H1 (cell line): Measurements from ENCODE around the gene RHBDD1. TPM values are rescaled to one million over a fixed set of nuclear protein-coding genes. Genes with fewer than 3 reads are reported as not detected.

Experiments
- CTCF ChIA-PET: fragments of 300-600 bp; sonication (Branson Sonifier 250); formaldehyde crosslinking; loops from one replicate; lab custom pipeline; 2021; ENCODE audit not compliant: partially characterized antibody; lab: Charles Lee
- POLR2A ChIA-PET: fragments of 300-600 bp; sonication (Branson Sonifier 250); formaldehyde crosslinking; loops from one replicate; lab custom pipeline; 2021; ENCODE audit warnings: inconsistent platforms; ENCODE audit not compliant: partially characterized antibody; lab: Charles Lee
- DNase-seq, 2 experiments: peaks; one replicate each; pipeline versions ENCODE4 v3.0.0 to v3.0.0-alpha.2; 2010 to 2022; ENCODE audit warnings: low spot score in 2 of 2, low read depth in 1 of 2, mixed read lengths in 1 of 2
- FAIRE-seq: peaks from 2 replicates; lab custom pipeline; 2011; peaks lifted over from hg19 to GRCh38; lab: Jason Lieb, UNC
- H2AFZ ChIP-seq: 2 replicates; pipeline ENCODE4 v1.8.1; 2012; ENCODE audit warnings: low read length, inconsistent platforms
- H2AK5ac ChIP-seq: 2 replicates; pipeline ENCODE4 v1.6.1; 2013; ENCODE audit warnings: low read depth, low read length
- H2BK120ac ChIP-seq: replicated peaks from 2 replicates; pipeline ENCODE3; 2013; ENCODE audit warnings: low read depth, low read length, inconsistent platforms
- H2BK12ac ChIP-seq: 2 replicates; pipeline ENCODE4 v1.6.1; 2013; ENCODE audit warnings: low read depth, low read length
- H2BK15ac ChIP-seq: 2 replicates; pipeline ENCODE4 v1.6.1; 2013; ENCODE audit warnings: low read length
- H2BK20ac ChIP-seq: 2 replicates; pipeline ENCODE4 v1.6.1; 2013; ENCODE audit warnings: low read length
- H2BK5ac ChIP-seq: 2 replicates; pipeline ENCODE4 v1.6.1; 2013; ENCODE audit warnings: low read depth, low read length
- H3K14ac ChIP-seq: 2 replicates; pipeline ENCODE4 v1.6.1; 2013; ENCODE audit warnings: inconsistent platforms; ENCODE audit not compliant: insufficient read length
- H3K18ac ChIP-seq: 2 replicates; pipeline ENCODE4 v1.6.1; 2013; ENCODE audit warnings: low read length; ENCODE audit errors: extremely low read depth
- H3K23ac ChIP-seq: 2 replicates; pipeline ENCODE4 v1.6.1; 2013; ENCODE audit warnings: inconsistent platforms; ENCODE audit not compliant: insufficient read length
- H3K23me2 ChIP-seq: 2 replicates; pipeline ENCODE4 v1.6.1; 2013; ENCODE audit warnings: low read depth, low read length
- H3K27ac ChIP-seq: 2 replicates; pipeline ENCODE4 v1.6.1; 2011; ENCODE audit warnings: low read depth, low read length, inconsistent platforms
- H3K27me3 ChIP-seq, 4 experiments: replicated peaks in 1 of 4; 1 replicate in 1 of 4; 2 replicates in 3 of 4; pipeline versions ENCODE4 v1.6.1 to v1.8.1; 2011 to 2013; ENCODE audit warnings: low read length in 3 of 4, mild to moderate bottlenecking in 3 of 4, inconsistent platforms in 2 of 4, mixed read lengths in 2 of 4, moderate library complexity in 1 of 4; ENCODE audit not compliant: control insufficient read depth in 3 of 4, insufficient read depth in 3 of 4; ENCODE audit errors: extremely low read depth in 1 of 4
- H3K36me3 ChIP-seq, 4 experiments: 2 replicates each; pipeline versions ENCODE4 v1.6.1 to v1.8.1; 2011 to 2013; ENCODE audit warnings: mild to moderate bottlenecking in 4 of 4, low read length in 3 of 4, moderate library complexity in 2 of 4, control low read depth in 1 of 4, inconsistent platforms in 1 of 4; ENCODE audit not compliant: insufficient read depth in 4 of 4, control insufficient read depth in 2 of 4
- H3K4ac ChIP-seq: replicated peaks from 2 replicates; pipeline ENCODE3; 2013; ENCODE audit warnings: low read length, low read depth, mixed read lengths, inconsistent platforms; ENCODE audit not compliant: insufficient read length
- H3K4me1 ChIP-seq, 4 experiments: replicated peaks in 1 of 4; 1 replicate in 1 of 4; 2 replicates in 3 of 4; pipeline versions ENCODE4 v1.6.1 to v1.8.1; 2011 to 2013; ENCODE audit warnings: low read length in 3 of 4, inconsistent platforms in 2 of 4, mixed read lengths in 1 of 4; ENCODE audit not compliant: insufficient read depth in 4 of 4, control insufficient read depth in 3 of 4
- H3K4me2 ChIP-seq, 2 experiments: 2 replicates each; pipeline versions ENCODE4 v1.6.1 to v1.8.1; 2011 to 2013; ENCODE audit warnings: low read depth in 2 of 2, low read length in 2 of 2, control low read depth in 1 of 2, inconsistent platforms in 1 of 2, mild to moderate bottlenecking in 1 of 2; ENCODE audit not compliant: insufficient read depth in 1 of 2
- H3K4me3 ChIP-seq, 4 experiments: fragments of 200-600, 300-600 bp in 1 of 4; sonication (generic), shearing (Covaris generic), sonication (Bioruptor Twin) in 1 of 4; 2 replicates each; pipeline versions ENCODE4 v1.5.1 to v1.8.1; 2011 to 2016; ENCODE audit warnings: low read length in 4 of 4, low read depth in 3 of 4, control low read depth in 2 of 4, inconsistent platforms in 2 of 4, mild to moderate bottlenecking in 2 of 4, mixed read lengths in 1 of 4, moderate library complexity in 1 of 4; ENCODE audit not compliant: insufficient read depth in 2 of 4; ENCODE audit errors: extremely low read depth in 1 of 4
- H3K56ac ChIP-seq: replicated peaks from 2 replicates; pipeline ENCODE3; 2013; ENCODE audit warnings: low read depth, mild to moderate bottlenecking, mixed read lengths, low read length, inconsistent platforms; ENCODE audit not compliant: insufficient read length
- H3K79me1 ChIP-seq: 2 replicates; pipeline ENCODE4 v1.6.1; 2013; ENCODE audit warnings: low read depth, low read length, control low read depth
- H3K79me2 ChIP-seq, 2 experiments: 2 replicates each; pipeline versions ENCODE4 v1.6.1 to v1.8.1; 2012 to 2013; ENCODE audit warnings: low read length in 2 of 2, mild to moderate bottlenecking in 2 of 2, inconsistent platforms in 1 of 2; ENCODE audit not compliant: insufficient read depth in 2 of 2, control insufficient read depth in 1 of 2
- H3K9ac ChIP-seq, 4 experiments: replicated peaks in 1 of 4; 1 replicate in 1 of 4; 2 replicates in 3 of 4; pipeline versions ENCODE4 v1.6.1 to v1.8.1; 2011 to 2013; ENCODE audit warnings: low read depth in 3 of 4, low read length in 3 of 4, control low read depth in 2 of 4, mild to moderate bottlenecking in 2 of 4, moderate library complexity in 2 of 4, inconsistent platforms in 1 of 4; ENCODE audit errors: extremely low read depth in 1 of 4
- H3K9me3 ChIP-seq, 2 experiments: 2 replicates each; pipeline versions ENCODE4 v1.6.1 to v1.8.1; 2012 to 2013; ENCODE audit warnings: mild to moderate bottlenecking in 2 of 2, moderate library complexity in 2 of 2, control low read depth in 1 of 2, inconsistent platforms in 1 of 2, low read depth in 1 of 2, low read length in 1 of 2, mixed read lengths in 1 of 2; ENCODE audit not compliant: insufficient read depth in 2 of 2
- H4K20me1 ChIP-seq, 2 experiments: replicated peaks in 1 of 2; 2 replicates each; pipeline versions ENCODE3 to v1.8.1; 2011 to 2013; ENCODE audit warnings: inconsistent platforms in 2 of 2, low read length in 2 of 2, mild to moderate bottlenecking in 1 of 2; ENCODE audit not compliant: insufficient read depth in 2 of 2, control insufficient read depth in 1 of 2
- H4K5ac ChIP-seq: 2 replicates; pipeline ENCODE4 v1.6.1; 2013; ENCODE audit warnings: low read length, low read depth, mixed read lengths, inconsistent platforms; ENCODE audit not compliant: insufficient read length
- H4K8ac ChIP-seq: 2 replicates; pipeline ENCODE4 v1.8.0; 2013; ENCODE audit warnings: mild to moderate bottlenecking, moderate library complexity, low read length, inconsistent platforms; ENCODE audit not compliant: insufficient read depth; ENCODE audit errors: extremely low read depth
- H4K91ac ChIP-seq: replicated peaks from 2 replicates; pipeline ENCODE3; 2013; ENCODE audit warnings: low read length, mixed read lengths, inconsistent platforms; ENCODE audit not compliant: insufficient read length
- BRCA1 ChIP-seq: IDR thresholded peaks from 2 replicates; pipeline ENCODE4 v1.6.1; 2012; ENCODE audit warnings: low read depth, low read length, improper control_type of control experiment
- CBX8 ChIP-seq: fragments of 300-800, 300-1000 bp; sonication (generic); IDR thresholded peaks from 2 replicates; pipeline ENCODE4 v1.7.1; 2016; ENCODE audit warnings: low read depth, low read length, borderline replicate concordance
- CTBP2 ChIP-seq: IDR thresholded peaks from 2 replicates; pipeline ENCODE4 v1.7.0; 2011; ENCODE audit warnings: borderline replicate concordance, mild to moderate bottlenecking, moderate library complexity, mixed read lengths, low read length; ENCODE audit not compliant: insufficient read depth, insufficient read length
- EGR1 ChIP-seq: IDR thresholded peaks from 2 replicates; pipeline ENCODE4 v1.6.1; 2011; ENCODE audit warnings: low read depth, low read length, borderline replicate concordance
- HDAC6 ChIP-seq: IDR thresholded peaks from one replicate; pipeline ENCODE4 v1.7.1; 2012; ENCODE audit warnings: low read depth, mild to moderate bottlenecking, inconsistent platforms, low read length, moderate library complexity
- KDM1A ChIP-seq: fragments of 200-600, 300-600 bp; sonication (generic); IDR thresholded peaks from 2 replicates; pipeline ENCODE4 v1.7.1; 2016; ENCODE audit warnings: mild to moderate bottlenecking, low read length, borderline replicate concordance
- RAD21 ChIP-seq, 2 experiments: IDR thresholded peaks in 1 of 2; conservative IDR thresholded peaks in 1 of 2; 2 replicates each; pipeline ENCODE4 v1.6.1; 2011; ENCODE audit warnings: low read depth in 2 of 2, low read length in 2 of 2, improper control_type of control experiment in 1 of 2, inconsistent platforms in 1 of 2, mild to moderate bottlenecking in 1 of 2, moderate library complexity in 1 of 2
- RNF2 ChIP-seq: fragments of 200-900, 300-1000 bp; sonication (generic); IDR thresholded peaks from 2 replicates; pipeline ENCODE4 v1.7.1; 2016; ENCODE audit warnings: borderline replicate concordance, low read depth, mild to moderate bottlenecking, antibody characterized with exemption, low read length; ENCODE audit not compliant: poor library complexity, severe bottlenecking; ENCODE audit errors: missing control alignments
- SAP30 ChIP-seq: fragments of 300-600 bp; sonication (generic); IDR thresholded peaks from 2 replicates; pipeline ENCODE4 v1.7.1; 2012; ENCODE audit warnings: low read length, moderate library complexity, mild to moderate bottlenecking, inconsistent platforms; ENCODE audit not compliant: insufficient read depth, insufficient replicate concordance
- SIN3A ChIP-seq, 2 experiments: IDR thresholded peaks in 1 of 2; conservative IDR thresholded peaks in 1 of 2; 2 replicates each; pipeline ENCODE4 v1.6.1; 2011 to 2012; ENCODE audit warnings: low read length in 2 of 2, improper control_type of control experiment in 1 of 2, low read depth in 1 of 2, mild to moderate bottlenecking in 1 of 2
- SP4 ChIP-seq: IDR thresholded peaks from 2 replicates; pipeline ENCODE4 v1.6.1; 2012; ENCODE audit warnings: low read length, inconsistent platforms
- TAF1 ChIP-seq: IDR thresholded peaks from 2 replicates; pipeline ENCODE4 v1.6.1; 2011; ENCODE audit warnings: mild to moderate bottlenecking, low read depth, low read length
- WGBS, 2 experiments: shearing (Covaris generic) in 1 of 2; methylation state at CpG; one replicate each; pipeline versions ENCODE4 v1.1.6 to v1.1.7; 2013 to 2015; ENCODE audit warnings: low lambda C conversion rate in 2 of 2, mixed read lengths in 2 of 2, inconsistent platforms in 1 of 2, low coverage in 1 of 2, missing lambda C conversion rate in 1 of 2; ENCODE audit not compliant: insufficient replicate concordance in 2 of 2, insufficient coverage in 1 of 2, insufficient read length in 1 of 2; ENCODE audit errors: extremely low coverage in 1 of 2, missing lambda C conversion rate in 1 of 2; 5-methylcytosine and 5-hydroxymethylcytosine counted together
- polyA plus RNA-seq, 7 experiments: library from polyadenylated mRNA; depleted of rRNA in 3 of 7; stranded (reverse) in 5 of 7; unstranded in 2 of 7; fragments of >200 nt in 5 of 7; fragments of 200-250 nt in 2 of 7; gene quantifications; 1 replicate in 5 of 7; 2 replicates in 1 of 7; 4 replicates in 1 of 7; pipeline versions ENCODE4 v1.2.1 to v1.2.3, GENCODE V29; 2011 to 2013; ENCODE audit warnings: missing spikeins in 2 of 7, mixed read lengths in 2 of 7
- total RNA-seq: library from RNA; stranded (reverse); fragmentation: NEBNext Ultra II Directional; extraction: Animal tissue kit (Norgen Biotek cat#: 25700); gene quantifications from 2 replicates; pipeline ENCODE4 v1.2.1, GENCODE V29; 2021

Gene RHBDD1
- total and polyA plus RNA-seq, 2 of the 8 experiments (the other 6 are each of a cell fraction or from before 2014, with no cell fraction given), result 10.5 to 23.1 TPM

DNA sequence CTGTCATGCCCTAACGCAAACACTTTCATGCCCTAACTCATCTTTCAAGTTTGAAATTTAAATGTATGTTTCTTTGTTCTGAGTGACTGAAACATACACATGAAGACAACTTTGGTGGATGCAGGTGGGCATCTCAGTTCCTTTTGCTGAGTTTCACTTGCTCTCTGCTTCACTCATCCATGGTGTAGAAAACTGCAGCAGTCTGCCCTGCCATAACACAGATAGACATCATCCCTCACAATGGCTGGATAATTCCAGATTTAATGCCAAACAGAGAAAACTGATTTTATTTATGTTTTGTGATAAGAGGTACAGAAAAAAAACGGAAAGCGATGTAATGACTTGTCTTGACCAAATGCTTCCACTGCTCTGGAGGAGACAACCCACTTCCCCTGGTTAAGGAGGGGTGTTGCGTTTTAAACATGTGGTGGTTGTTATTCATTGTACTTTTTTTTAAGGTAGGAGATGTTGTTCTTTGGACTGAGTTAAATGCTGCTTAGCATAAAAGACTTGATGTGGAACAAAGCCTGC is 70.4 kb downstream of the RHBDD1 start:
- Histone ChIP-seq H3K79me1 (0 out of 2 replicates have a peak, but pooled peaks cover 4% of the 10 kb centered on the region), H3K4me1 (no peaks in the 10 kb centered on the region), H2BK5ac (no peak overlapping the region), H3K27me3 (no peaks in the 10 kb centered on the region), H4K8ac (no peak overlapping the region), H4K20me1 (peaks cover 0 to 3% of the 10 kb centered on the region in 2 experiments), H3K23ac (no peak overlapping the region), H2BK120ac (no peak overlapping the region), H2BK20ac (no peak overlapping the region), H3K23me2 (no peaks in the 10 kb centered on the region), H3K4me3 (no peak overlapping the region), H3K9ac (no peak overlapping the region), H3K79me2 (no peaks in the 10 kb centered on the region), H3K56ac (no peak overlapping the region), H3K4me2 (no peak overlapping the region), H3K27ac (no peak overlapping the region), H4K5ac (no peak overlapping the region), H3K4ac (no peak overlapping the region), H3K14ac (no peak overlapping the region), H4K91ac (no peak overlapping the region), H3K9me3 (no peaks in the 10 kb centered on the region), H2BK12ac (no peak overlapping the region), H2AK5ac (no peak overlapping the region), H3K36me3 (no peaks in the 10 kb centered on the region), H2BK15ac (no peak overlapping the region), H3K18ac (no peak overlapping the region)
- DNase-seq (no peak), FAIRE-seq (no peak)
- POLR2A ChIA-PET, result no interaction called here
- CTCF ChIA-PET, result no interaction called here
- 76% methylated on average over 4 of the region's 4 CpGs; no CpG with 5 or more reads in 1 of the 2 experiments for WGBS, 2 experiments
- TF ChIP-seq TAF1 (no peak), SP4 (no peak), KDM1A (no peak), BRCA1 (no peak), RNF2 (no peak), CBX8 (no peak), RAD21 (IDR thresholded peaks at IDR 0.05 in 1 of 2, conservative IDR thresholded peaks at IDR 0.05 in 1 of 2; ENCODE audit: low read depth in 2 of 2, low read length in 2 of 2) (no peak), SIN3A (conservative IDR thresholded peaks at IDR 0.05 in 1 of 2, IDR thresholded peaks at IDR 0.05 in 1 of 2; ENCODE audit: low read depth in 1 of 2, low read length in 2 of 2) (no peak), EGR1 (no peak), CTBP2 (no peak), HDAC6 (no peak), SAP30 (no peak)
- TF ChIP-seq, all 59 proteins: peak for 0
- no peak overlapping the region for H2AFZ ChIP-seq
